GM19023 (cell line): ENCODE measurements around the gene ITM2C.

ENCODE experiments used
- ATAC-seq: cut with Tn5 transposase; IDR thresholded peaks from one replicate; pipeline ENCODE4 v1.9.1; 2021; ENCODE audit warnings: mild to moderate bottlenecking, moderate library complexity; ENCODE audit not compliant: unreplicated experiment

The ITM2C gene

GRCh38 chr2:230864605-230865306, at the start of gene ITM2C:
TSS of gene ITM2C (plus strand) at chr2:230864942. CDS start at chr2:230865026, 84 bp downstream.
- peak; percentile 76 for ATAC-seq

GRCh38 chr2:230815088-230815487, 49.7 kb upstream of the ITM2C start:
- no peak for ATAC-seq

- no peak for ATAC-seq
Measured at GRCh38 chr2:230816735-230817134, 48.0 kb upstream of the ITM2C start.

GRCh38 chr2:230819433-230819832, 45.3 kb upstream of the ITM2C start:
- ATAC-seq, result no peak

- ATAC-seq, result no peak
Measured at GRCh38 chr2:230821261-230821990, 43.3 kb upstream of the ITM2C start.

- ATAC-seq, result no peak
Measured at GRCh38 chr2:230821991-230822520, 42.7 kb upstream of the ITM2C start.

- ATAC-seq, result no peak
Measured at GRCh38 chr2:230823264-230823964, 41.3 kb upstream of the ITM2C start.

- peak; percentile 62 for ATAC-seq
Measured at GRCh38 chr2:230824406-230824978, 40.2 kb upstream of the ITM2C start.

- ATAC-seq, result no peak
Measured at GRCh38 chr2:230825354-230825753, 39.4 kb upstream of the ITM2C start.

GRCh38 chr2:230827774-230828271, 36.9 kb upstream of the ITM2C start:
- peak; percentile 4 for ATAC-seq

- peak; percentile 47 for ATAC-seq
Measured at GRCh38 chr2:230828272-230828961, 36.3 kb upstream of the ITM2C start.

- no peak for ATAC-seq
Measured at GRCh38 chr2:230829293-230829692, 35.4 kb upstream of the ITM2C start.

GRCh38 chr2:230829959-230830358, 34.8 kb upstream of the ITM2C start:
- no peak for ATAC-seq

GRCh38 chr2:230830428-230830827, 34.3 kb upstream of the ITM2C start:
- ATAC-seq, result no peak

GRCh38 chr2:230840301-230840700, 24.4 kb upstream of the ITM2C start:
- no peak for ATAC-seq

GRCh38 chr2:230842473-230842872, 22.3 kb upstream of the ITM2C start:
- no peak for ATAC-seq

GRCh38 chr2:230843132-230843531, 21.6 kb upstream of the ITM2C start:
- no peak for ATAC-seq

- no peak for ATAC-seq
Measured at GRCh38 chr2:230846360-230846759, 18.4 kb upstream of the ITM2C start.

- ATAC-seq, result peak; percentile 75
Measured at GRCh38 chr2:230847883-230848388, 16.8 kb upstream of the ITM2C start.
